ENCODE measurements around the gene REL. TPM values are rescaled to one million over a fixed set of nuclear protein-coding genes. Genes with fewer than 3 reads are reported as not detected.

Gene REL
- 3.9 and 7.0 TPM in 2 replicates for total RNA-seq

DNA sequence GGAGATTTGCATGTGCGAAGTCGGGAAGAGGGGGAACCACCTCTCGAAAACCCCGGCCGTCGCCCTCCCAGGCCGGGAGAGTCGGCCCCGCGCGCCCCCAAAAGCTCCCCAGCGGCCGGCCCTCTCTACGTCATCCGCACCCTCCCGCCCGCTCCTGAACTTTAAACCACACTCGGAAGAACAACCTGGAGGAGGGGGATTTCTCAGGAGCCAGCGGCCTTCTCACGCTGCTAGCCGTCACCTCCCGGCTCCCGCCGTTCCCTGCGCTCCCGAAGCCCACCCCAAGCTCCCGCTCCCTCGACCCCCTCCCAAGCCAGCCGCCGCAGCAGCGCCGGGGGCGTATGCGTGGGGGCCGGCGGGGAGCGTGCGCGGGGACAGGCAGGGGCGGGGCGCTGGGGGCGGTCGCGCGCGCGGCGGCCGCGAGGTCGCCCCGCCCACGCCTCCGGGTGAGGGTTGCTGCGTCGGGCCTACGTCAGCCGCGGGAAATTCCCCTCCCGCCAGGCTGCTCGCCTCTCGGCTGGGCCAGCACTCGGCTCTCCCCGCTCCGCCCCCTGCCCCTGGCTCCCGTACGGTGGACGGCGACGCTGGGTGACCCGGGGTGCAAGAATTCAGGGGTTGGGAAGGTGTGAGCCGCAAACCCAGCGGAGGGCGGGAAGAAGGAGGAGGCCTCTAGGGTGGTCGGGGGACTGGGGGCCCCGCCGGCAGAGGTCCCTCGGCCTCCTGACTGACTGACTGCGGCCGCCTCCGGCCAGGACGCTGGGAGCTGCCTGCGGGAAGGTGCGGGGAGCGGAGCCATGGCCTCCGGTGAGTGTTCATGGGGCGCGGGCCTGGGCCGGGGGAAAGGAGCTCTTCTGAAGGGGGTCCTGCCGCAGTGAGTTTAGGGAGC is at the start of gene REL:
REL (plus strand) TSS at position 528 of the 886 bp plus-strand sequence; CDS start at position 795, 267 bp downstream.

Other genes with a start within 250 kb of the REL start
- 10.5 and 10.7 TPM in 2 replicates for gene PAPOLG, start 125.3 kb upstream of the REL start, total RNA-seq
- gene PEX13, start 136.1 kb downstream of the REL start, total RNA-seq = 29.8 and 45.5 TPM in 2 replicates
- gene PUS10, start 136.7 kb downstream of the REL start, total RNA-seq = 4.8 and 7.5 TPM in 2 replicates
- gene SANBR, start 184.3 kb downstream of the REL start, total RNA-seq = 7.8 and 11.1 TPM in 2 replicates